Tibial nerve (tissue), 4 donors: ENCODE measurements around the gene SLC12A9. TPM values are rescaled to one million over a fixed set of nuclear protein-coding genes. Genes with fewer than 3 reads are reported as not detected.

Source experiments
- DNase-seq, 2 donors: peaks; one replicate each; pipeline ENCODE4 v3.0.0-alpha.2; 2019; ENCODE audit warnings: low spot score in 2 of 2
- H3K27ac ChIP-seq, 4 donors: fragments of 200-600 bp; sonication (generic) in 3 of 4; one replicate each; pipeline ENCODE4 v1.5.1; 2017 to 2019; ENCODE audit warnings: mild to moderate bottlenecking in 1 of 4
- H3K27me3 ChIP-seq, 2 donors: fragments of 200-600 bp; sonication (generic) in 1 of 2; one replicate each; pipeline versions ENCODE4 v1.5.1 to v1.6.0; 2017 to 2019
- H3K36me3 ChIP-seq, 3 donors: fragments of 200-600 bp; sonication (generic); one replicate each; pipeline ENCODE4 v1.5.1; 2018 to 2019
- H3K4me1 ChIP-seq, 4 donors: fragments of 200-600 bp; sonication (generic) in 3 of 4; one replicate each; pipeline ENCODE4 v1.5.1; 2017 to 2019
- H3K4me3 ChIP-seq, 4 donors: fragments of 200-600 bp; sonication (generic) in 3 of 4; one replicate each; pipeline ENCODE4 v1.5.1; 2017 to 2019; ENCODE audit warnings: mild to moderate bottlenecking in 1 of 4, moderate library complexity in 1 of 4
- H3K9me3 ChIP-seq, 4 donors: fragments of 200-600 bp; sonication (generic) in 3 of 4; one replicate each; pipeline ENCODE4 v1.5.1; 2017 to 2019
- CTCF ChIP-seq, 5 experiments: fragments of 200-600 bp in 3 of 5; fragments of 450-650 bp in 2 of 5; sonication (generic) in 3 of 5; IDR thresholded peaks; one replicate each; pipeline ENCODE4 v1.5.1; 2016 to 2019; ENCODE audit warnings: antibody characterized with exemption in 5 of 5, mild to moderate bottlenecking in 3 of 5, moderate library complexity in 2 of 5
- EP300 ChIP-seq, 2 donors: sonication (generic); formaldehyde crosslinking; IDR thresholded peaks; one replicate each; pipeline ENCODE4 v1.6.1; 2017; ENCODE audit warnings: antibody characterized with exemption in 2 of 2, mild to moderate bottlenecking in 1 of 2
- POLR2A ChIP-seq, 2 donors: fragments of 450-650 bp; IDR thresholded peaks; one replicate each; pipeline ENCODE4 v1.6.1; 2017; ENCODE audit warnings: antibody characterized with exemption in 2 of 2, mild to moderate bottlenecking in 2 of 2, moderate library complexity in 2 of 2
- WGBS, 2 donors: methylation state at CpG; one replicate each; pipeline ENCODE4 v1.1.5; 2018; 5-methylcytosine and 5-hydroxymethylcytosine counted together
- total RNA-seq, 4 donors: library from RNA; depleted of rRNA; stranded (reverse); fragments of >200 nt; gene quantifications; one replicate each; pipeline ENCODE4 v1.1.0, GENCODE V29; 2016

Gene SLC12A9
- total RNA-seq, 4 donors from 2014 or later = 11.8 to 36.8 (median 32.1) TPM

- H3K4me1 ChIP-seq = peaks cover 0 to 50% (median 28%) of the 10 kb centered on the region in 4 donors
- H3K36me3 ChIP-seq = no peaks in the 10 kb centered on the region
- H3K9me3 ChIP-seq = no peaks in the 10 kb centered on the region
- peaks cover 2 to 58% of the 10 kb centered on the region in 2 donors for H3K27me3 ChIP-seq
- WGBS, 2 donors = 22 to 38% methylated on average over 28 to 40 of the region's 40 CpGs
- no peak for DNase-seq
- no peak overlapping the region for H3K27ac ChIP-seq
- TF ChIP-seq CTCF (IDR thresholded peaks at IDR 0.05) (no peak), POLR2A (IDR thresholded peaks at IDR 0.05) (no peak), EP300 (IDR thresholded peaks at IDR 0.05) (no peak)
- no peak overlapping the region for H3K4me3 ChIP-seq
Measured at GRCh38 chr7:100893910-100894721, 41.6 kb downstream of the SLC12A9 start.

- H3K27ac ChIP-seq = peak overlapping the region in 1 of 4 donors; percentile 26
- 0% methylated on average over 16 to 32 of the region's 83 CpGs for WGBS, 2 donors
- peaks cover 2 to 67% of the 10 kb centered on the region in 2 donors for H3K27me3 ChIP-seq
- H3K9me3 ChIP-seq = no peaks in the 10 kb centered on the region
- peak overlapping the region; percentile 11 to 46 (median 36) for H3K4me3 ChIP-seq
- H3K36me3 ChIP-seq = no peaks in the 10 kb centered on the region
- H3K4me1 ChIP-seq = peaks cover 0 to 46% (median 26%) of the 10 kb centered on the region in 4 donors
- DNase-seq = peak in 1 of 2 donors; percentile 39
- TF ChIP-seq POLR2A (IDR thresholded peaks at IDR 0.05) = no peak
- TF ChIP-seq CTCF (IDR thresholded peaks at IDR 0.05) = peak; percentile 72 to 92 (median 80)
- no peak for TF ChIP-seq EP300 (IDR thresholded peaks at IDR 0.05)
Measured at GRCh38 chr7:100894860-100895700, 42.6 kb downstream of the SLC12A9 start.

- Histone ChIP-seq H3K27ac (peak within 1 kb of the TSS in 1 of 4 donors; percentile 26), H3K4me1 (peaks cover 0 to 40% (median 23%) of the 10 kb centered on the region in 4 donors), H3K27me3 (peaks cover 2 to 71% of the 10 kb centered on the region in 2 donors), H3K36me3 (no peaks in the 10 kb centered on the region), H3K4me3 (peak within 1 kb of the TSS; percentile 11 to 46 (median 36)), H3K9me3 (no peaks in the 10 kb centered on the region)
- WGBS, 2 donors = 0% methylated on average over 27 of the region's 32 CpGs; no CpG with 5 or more reads in 1 of the 2 donors
- TF ChIP-seq EP300 (IDR thresholded peaks at IDR 0.05) (no peak), CTCF (IDR thresholded peaks at IDR 0.05) (no peak), POLR2A (IDR thresholded peaks at IDR 0.05) (no peak)
- no peak for DNase-seq
Measured at GRCh38 chr7:100895701-100895955, 43.1 kb downstream of the SLC12A9 start, which contains the start of gene ACHE. TSS of gene ACHE (minus strand) at chr7:100895888. CDS start at chr7:100894232, 1,656 bp downstream.

- Histone ChIP-seq H3K27ac (no peak overlapping the region), H3K4me3 (peak overlapping the region in 3 of 4 donors; percentile 19 to 46 (median 40)), H3K36me3 (no peaks in the 10 kb centered on the region), H3K27me3 (peaks cover 2 to 76% of the 10 kb centered on the region in 2 donors), H3K9me3 (no peaks in the 10 kb centered on the region), H3K4me1 (peaks cover 0 to 35% (median 20%) of the 10 kb centered on the region in 4 donors)
- no peak for DNase-seq
- WGBS, 2 donors = 2 to 4% methylated on average over 30 to 39 of the region's 54 CpGs
- TF ChIP-seq POLR2A (IDR thresholded peaks at IDR 0.05) = no peak
Measured at GRCh38 chr7:100895956-100896731, 43.6 kb downstream of the SLC12A9 start.
